Stomach (tissue), 4 donors: ENCODE measurements around the gene GRAMD4.

Experiments
- CTCF ChIP-seq, 7 experiments: fragments of 450-650 bp in 4 of 7; fragments of 200-600 bp in 3 of 7; sonication (generic) in 3 of 7; IDR thresholded peaks; one replicate each; pipeline ENCODE4 v1.5.1; 2016 to 2019; ENCODE audit warnings: antibody characterized with exemption in 7 of 7, control low read depth in 2 of 7, mild to moderate bottlenecking in 1 of 7
- POLR2AphosphoS5 ChIP-seq, 3 donors: sonication (generic); formaldehyde crosslinking; IDR thresholded peaks; one replicate each; pipeline ENCODE4 v1.6.1; 2016; ENCODE audit warnings: antibody characterized with exemption in 3 of 3

GRCh38 chr22:46628756-46629155 is 8.6 kb downstream of the GRAMD4 start:
- TF ChIP-seq POLR2AphosphoS5 (IDR thresholded peaks at IDR 0.05): no peak
- TF ChIP-seq CTCF (IDR thresholded peaks at IDR 0.05): no peak
